ENCODE measurements around the gene GLUL.
"Not testable (repeated sequence)": the region's sequence is repeated elsewhere in the genome, so short reads cannot be mapped to it uniquely, and the experiment has no call there.

Gene GLUL

DNA sequence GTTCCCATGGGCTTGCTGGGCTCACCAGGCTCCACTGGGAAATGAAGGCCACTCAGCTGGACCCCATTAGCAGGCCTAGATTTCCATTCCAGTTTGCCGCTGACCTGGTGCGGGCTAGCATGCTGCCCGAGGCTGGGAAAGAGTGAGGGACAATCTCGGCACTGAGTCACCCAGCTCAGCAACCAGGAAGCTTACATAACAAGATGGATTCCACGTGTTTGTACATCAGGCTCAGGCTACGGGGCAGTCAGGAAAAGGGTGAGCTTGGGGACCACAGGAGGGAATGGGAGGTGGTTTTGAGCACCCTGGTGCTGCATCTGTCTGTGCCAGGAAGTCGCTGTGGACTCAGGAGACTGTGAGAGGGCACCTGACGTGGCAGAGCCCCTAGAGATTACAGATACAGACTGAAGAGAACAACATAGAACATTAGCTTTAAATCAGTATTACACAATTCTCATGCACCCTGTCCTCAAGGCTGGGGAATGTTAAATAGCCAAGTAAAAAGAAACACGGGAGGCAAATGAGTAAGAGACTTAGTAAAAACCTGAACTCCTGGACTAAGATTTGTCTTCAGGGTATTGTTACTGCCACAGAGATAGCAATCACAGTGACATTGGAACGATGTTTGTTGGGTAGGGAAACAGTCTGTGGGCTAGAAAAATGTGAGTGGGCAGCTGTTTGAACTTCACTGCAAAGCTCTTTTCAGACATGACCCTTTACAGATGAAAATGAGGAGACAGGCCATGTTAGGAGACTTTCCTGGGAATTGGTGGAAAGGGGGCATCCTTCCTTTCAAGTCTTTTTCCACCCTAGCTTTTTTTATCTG is 51.1 kb downstream of the GLUL start:
- no peak overlapping the region for H3K9ac ChIP-seq
- no peak overlapping the region for H3K4me3 ChIP-seq
- no peaks in the 10 kb centered on the region for H3K36me3 ChIP-seq
- peak overlapping the region in 8 of 11 experiments; percentile 9 to 58 (median 40); a peak in 14 of 22 replicates for H3K4me2 ChIP-seq
- peak overlapping the region in 1 of 11 experiments; percentile 17; a peak in 1 of 22 replicates for H3K27ac ChIP-seq
- TF ChIP-seq Cebpa-rat (IDR thresholded peaks at IDR 0.05), result 0 out of 22 replicates have a peak, but pooled peaks of 1 of the 11 experiments have one; percentile 11
- H3K27me3 ChIP-seq, result no peaks in the 10 kb centered on the region
- H3K9me3 ChIP-seq (replicated peaks in 1 of 11), result no peaks in the 10 kb centered on the region
- H3K4me1 ChIP-seq, result peaks cover 0 to 17% (median 9%) of the 10 kb centered on the region in 10 experiments; a peak in 11 of 20 replicates
- no peaks in the 10 kb centered on the region for H4K20me1 ChIP-seq

DNA sequence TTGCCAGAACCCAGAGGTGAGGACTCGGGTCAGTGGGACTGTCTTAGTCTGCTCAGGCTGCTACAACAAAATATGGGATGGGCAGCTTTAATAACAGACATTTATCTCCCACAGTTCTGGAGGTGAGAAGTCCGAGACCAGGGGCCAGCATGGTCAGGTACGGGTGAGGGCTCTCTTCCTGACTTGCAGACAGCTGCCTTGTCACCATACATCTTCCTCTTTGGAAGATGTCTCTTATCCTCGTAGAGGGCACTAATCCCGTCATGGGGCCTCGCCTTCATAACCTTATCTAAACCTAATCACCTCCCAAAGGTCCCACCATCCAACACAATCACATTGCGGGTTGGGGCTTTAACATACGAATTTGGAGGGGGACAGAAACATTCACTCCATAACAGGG is 51.9 kb downstream of the GLUL start:
- Histone ChIP-seq H3K9me3 (replicated peaks in 1 of 11) (no peaks in the 10 kb centered on the region), H3K27me3 (no peaks in the 10 kb centered on the region), H3K4me2 (peak overlapping the region in 2 of 11 experiments; percentile 34 to 48; a peak in 2 of 22 replicates)

DNA sequence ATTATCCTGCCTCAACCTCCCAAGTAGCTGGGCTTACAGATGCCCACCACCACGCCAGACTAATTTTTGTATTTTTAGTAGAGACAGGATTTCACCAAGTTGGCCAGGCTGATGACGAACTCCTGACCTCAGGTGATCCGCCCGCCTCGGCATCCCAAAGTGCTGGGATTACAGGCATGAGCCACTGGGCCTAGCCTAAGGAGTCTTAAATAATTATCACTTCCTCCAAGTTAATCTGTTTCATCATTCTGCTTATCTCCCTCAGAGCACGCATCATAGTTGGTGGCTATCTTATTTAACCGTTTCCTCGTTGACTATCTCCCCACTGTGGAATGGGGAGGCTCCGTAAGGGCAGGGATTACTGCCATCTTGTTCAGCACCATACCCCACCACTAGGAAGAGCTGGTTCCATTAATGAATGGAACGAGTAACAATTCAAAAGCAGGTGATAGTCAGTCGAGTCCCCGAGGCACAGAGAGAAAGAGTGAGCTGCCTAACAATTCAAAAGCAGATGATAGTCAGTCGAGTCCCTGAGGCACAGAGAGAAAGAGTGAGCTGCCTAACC is 52.7 kb downstream of the GLUL start:
- Histone ChIP-seq H3K4me1 (peaks cover 0 to 25% (median 9%) of the 10 kb centered on the region in 10 experiments; a peak in 12 of 20 replicates), H3K4me3 (no peak overlapping the region), H3K27me3 (no peaks in the 10 kb centered on the region), H3K4me2 (no peak overlapping the region), H4K20me1 (no peaks in the 10 kb centered on the region), H3K36me3 (no peaks in the 10 kb centered on the region), H3K9me3 (replicated peaks in 1 of 11) (no peaks in the 10 kb centered on the region), H3K27ac (no peak overlapping the region), H3K9ac (no peak overlapping the region)
- TF ChIP-seq Cebpa-rat (IDR thresholded peaks at IDR 0.05), result no peak

More for the DNA sequence above, 51.9 kb downstream of the GLUL start:
- no peak overlapping the region for H3K4me3 ChIP-seq
- H3K9ac ChIP-seq, result no peak overlapping the region
- no peaks in the 10 kb centered on the region for H3K36me3 ChIP-seq
- TF ChIP-seq Cebpa-rat (IDR thresholded peaks at IDR 0.05), result no peak
- no peaks in the 10 kb centered on the region for H4K20me1 ChIP-seq
- H3K4me1 ChIP-seq, result peaks cover 0 to 23% (median 9%) of the 10 kb centered on the region in 10 experiments; a peak in 12 of 20 replicates
- no peak overlapping the region for H3K27ac ChIP-seq

DNA sequence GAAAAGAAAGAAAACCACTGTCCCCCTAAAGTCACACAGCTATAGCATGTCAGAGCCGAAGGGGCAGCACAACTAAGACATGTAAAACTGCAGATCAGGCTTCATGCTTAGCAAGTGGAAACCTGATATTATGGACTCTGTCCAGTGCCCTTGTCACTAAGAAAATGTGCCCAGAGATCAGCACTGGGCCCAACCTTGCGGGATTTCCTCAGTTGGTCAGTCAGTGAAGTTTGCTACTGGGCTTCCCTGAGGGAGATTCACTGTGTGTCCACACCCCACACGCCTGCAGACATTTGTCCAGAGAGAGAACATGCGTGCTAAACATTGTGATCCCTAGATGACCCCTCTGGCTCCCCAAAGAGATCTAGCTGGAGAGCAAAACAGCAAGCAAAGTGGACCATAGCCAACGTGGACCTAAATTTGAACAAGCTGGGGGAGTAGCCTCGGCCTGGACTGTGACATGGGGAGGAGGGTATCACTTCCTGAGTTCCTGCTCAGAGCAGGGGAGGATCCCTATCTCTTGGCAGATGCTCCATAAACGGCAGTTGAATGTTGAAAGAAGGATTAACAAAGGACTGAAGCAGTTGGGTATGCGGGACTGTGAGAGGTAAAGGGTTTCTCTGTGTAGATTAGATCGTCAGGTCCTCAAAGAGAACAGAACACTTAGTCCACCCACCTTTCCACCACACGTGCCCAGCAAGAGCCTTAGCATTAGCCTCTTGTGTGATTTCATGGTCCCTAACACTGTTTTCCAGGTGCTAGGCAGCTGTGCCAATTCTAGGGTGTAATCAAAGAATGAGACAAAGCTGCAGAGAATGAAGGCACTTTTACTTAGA is 53.6 kb downstream of the GLUL start:
- Histone ChIP-seq H3K36me3 (no peaks in the 10 kb centered on the region), H4K20me1 (no peaks in the 10 kb centered on the region), H3K4me2 (no peak overlapping the region), H3K4me3 (no peak overlapping the region), H3K4me1 (peaks cover 0 to 25% (median 9%) of the 10 kb centered on the region in 10 experiments; a peak in 12 of 20 replicates), H3K27me3 (no peaks in the 10 kb centered on the region), H3K9ac (no peak overlapping the region), H3K9me3 (replicated peaks in 1 of 11) (no peaks in the 10 kb centered on the region), H3K27ac (no peak overlapping the region)
- TF ChIP-seq Cebpa-rat (IDR thresholded peaks at IDR 0.05), result no peak

DNA sequence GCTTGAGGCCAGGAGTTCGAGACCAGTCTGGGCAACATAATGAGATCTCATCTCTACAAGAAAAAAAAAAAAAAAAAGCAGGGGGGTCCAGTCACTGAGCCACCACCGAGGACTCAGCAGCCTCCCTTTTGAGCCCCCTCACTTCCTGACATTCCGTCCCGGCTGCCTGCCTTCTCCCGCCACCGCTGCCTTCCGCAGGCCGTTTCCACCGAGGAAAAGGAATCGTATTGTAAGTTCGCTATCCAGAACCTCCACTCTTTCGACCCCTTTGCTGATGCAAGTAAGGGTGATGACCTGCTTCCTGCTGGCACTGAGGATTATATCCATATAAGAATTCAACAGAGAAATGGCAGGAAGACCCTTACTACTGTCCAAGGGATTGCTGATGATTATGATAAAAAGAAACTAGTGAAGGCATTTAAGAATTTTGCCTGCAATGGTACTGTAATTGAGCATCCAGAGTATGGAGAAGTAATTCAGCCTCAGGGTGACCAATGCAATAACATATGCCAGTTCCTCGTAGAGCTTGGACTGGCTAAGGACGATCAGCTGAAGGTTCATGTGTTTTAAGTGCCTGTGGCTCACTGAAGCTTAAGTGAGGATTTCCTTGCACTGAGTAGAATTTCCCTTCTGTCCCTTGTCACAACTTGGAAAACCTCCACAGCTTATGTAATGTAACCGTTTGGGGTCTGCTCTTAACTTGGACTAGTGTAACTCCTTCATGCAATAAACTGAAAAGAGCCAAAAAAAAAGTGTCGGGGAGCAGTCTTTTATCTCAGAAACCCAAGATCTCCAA is 55.6 kb downstream of the GLUL start:
- Histone ChIP-seq H4K20me1 (no peaks in the 10 kb centered on the region), H3K4me1 (peaks cover 0 to 21% (median 9%) of the 10 kb centered on the region in 10 experiments; a peak in 12 of 20 replicates), H3K36me3 (no peaks in the 10 kb centered on the region), H3K27ac (no peak overlapping the region), H3K4me3 (no peak overlapping the region), H3K27me3 (no peaks in the 10 kb centered on the region), H3K9ac (no peak overlapping the region), H3K9me3 (replicated peaks in 1 of 11) (no peaks in the 10 kb centered on the region), H3K4me2 (no peak overlapping the region)
- TF ChIP-seq Cebpa-rat (IDR thresholded peaks at IDR 0.05), result no peak

DNA sequence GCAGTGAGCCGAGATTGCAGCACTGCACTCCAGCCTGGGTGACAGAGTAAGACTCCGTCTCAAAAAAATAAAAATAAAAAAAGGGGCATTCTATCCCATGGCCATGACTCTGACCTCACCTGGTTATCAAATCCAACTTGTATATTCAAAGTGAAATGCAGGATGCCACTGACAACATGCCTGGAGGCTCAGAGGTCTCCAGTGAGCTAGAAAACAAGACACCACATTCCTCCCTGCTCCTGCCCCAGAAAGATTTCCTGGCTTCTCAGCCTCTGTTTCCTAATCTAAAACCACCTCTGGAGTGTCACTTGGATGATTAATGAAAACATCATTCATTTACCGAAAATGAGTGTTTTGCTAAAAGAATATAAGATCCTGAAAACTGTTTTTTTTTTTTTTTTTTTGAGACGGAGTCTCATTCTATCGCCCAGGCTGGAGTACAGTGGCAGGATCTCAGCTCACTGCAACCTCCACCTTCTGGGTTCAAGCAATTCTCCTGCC is 58.5 kb downstream of the GLUL start:
- H3K9me3 ChIP-seq (replicated peaks in 1 of 11); H3K27ac ChIP-seq; H3K4me1 ChIP-seq; H3K4me2 ChIP-seq; H3K9ac ChIP-seq; H3K27me3 ChIP-seq; H3K4me3 ChIP-seq; H3K36me3 ChIP-seq; H4K20me1 ChIP-seq: not testable (repeated sequence)

DNA sequence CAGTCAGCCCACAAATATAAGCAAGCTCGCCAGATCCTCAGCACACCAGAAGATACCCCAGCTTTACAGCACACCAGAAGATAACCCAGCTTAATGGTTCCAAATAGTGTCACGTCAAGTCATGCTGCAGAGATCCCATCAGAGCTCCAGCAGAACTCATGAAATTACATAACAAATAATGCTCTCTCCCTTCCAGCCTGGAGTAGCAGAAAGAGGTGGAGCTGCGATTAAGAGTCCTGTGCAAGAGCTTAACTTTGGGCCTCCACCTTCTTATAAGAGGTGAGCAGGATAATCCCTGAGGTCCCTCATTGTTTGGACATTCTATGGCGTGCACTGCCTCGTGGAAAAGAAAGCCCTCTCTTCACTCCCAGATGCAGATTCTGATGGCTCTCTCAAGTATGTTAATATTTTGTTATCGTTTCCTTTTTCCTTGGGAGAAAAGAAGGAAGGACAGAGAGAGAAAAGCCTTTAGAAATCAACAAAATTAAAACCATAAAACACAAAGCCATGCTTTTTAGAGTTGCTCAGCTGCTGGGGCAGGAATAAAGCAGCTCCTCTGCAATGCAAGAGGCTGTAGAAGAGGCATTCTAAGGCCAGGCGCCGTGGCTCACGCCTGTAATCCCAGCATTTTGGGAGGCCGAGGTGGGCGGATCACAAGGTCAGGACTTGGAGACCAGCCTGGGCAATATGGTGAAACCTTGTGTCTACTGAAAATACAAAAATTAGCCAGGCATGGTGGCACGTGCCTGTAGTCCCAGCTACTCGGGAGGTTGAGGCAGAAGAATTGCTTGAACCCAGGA is 59.1 kb downstream of the GLUL start:
- H3K9ac ChIP-seq, result no peak overlapping the region

More for the DNA sequence above, 59.1 kb downstream of the GLUL start:
- Histone ChIP-seq H3K4me3 (no peak overlapping the region), H3K27me3 (no peaks in the 10 kb centered on the region), H3K4me1 (peaks cover 0 to 9% (median 0%) of the 10 kb centered on the region in 10 experiments; a peak in 8 of 20 replicates), H3K9me3 (replicated peaks in 1 of 11) (peaks cover 0 to 10% (median 4%) of the 10 kb centered on the region in 11 experiments; a peak in 7 of 22 replicates), H3K36me3 (no peaks in the 10 kb centered on the region), H3K4me2 (no peak overlapping the region), H4K20me1 (no peaks in the 10 kb centered on the region), H3K27ac (no peak overlapping the region)
- no peak for TF ChIP-seq Cebpa-rat (IDR thresholded peaks at IDR 0.05)

Measured in BLaER1 treated with 17β-estradiol and CSF1 and Interleukin-3, amounts not matched to agents 10 nM and 100 nM (cell line).